ENCODE results near the gene PTK6.

The PTK6 gene

GRCh38 chr20:63574156-63574828 lies 37.1 kb upstream of the PTK6 start, which contains the start of gene HELZ2 (continued):
- TF ChIP-seq KLF10 (tag by site-specific recombination; IDR thresholded peaks at IDR 0.05) (peak; percentile 51; the same call in 1 of the 2 replicates), SP2 (tag by site-specific recombination; IDR thresholded peaks at IDR 0.05) (peak; percentile 55; the same call in 1 of the 2 replicates), ZNF600 (tag by site-specific recombination; IDR thresholded peaks at IDR 0.05) (peak; percentile 16; the same call in 1 of the 2 replicates)

GRCh38 chr20:63573647-63574131 lies 36.5 kb upstream of the PTK6 start:
- Histone ChIP-seq H3K4me1 (ENCODE audit: control insufficient read depth, insufficient read depth, low read length) (0 out of 2 replicates have a peak, but pooled peaks cover 3% of the 10 kb centered on the region), H3K27ac (ENCODE audit: extremely low read depth, low read depth, low read length) (peak overlapping the region; percentile 37; the same call in 1 of the 2 replicates), H3K36me3 (ENCODE audit: control insufficient read depth in 2 of 2, insufficient read depth in 1 of 2, low read length in 2 of 2) (peaks cover 0 to 3% of the 10 kb centered on the region in 2 experiments; a peak in 1 of 3 replicates), H3K4me3 (ENCODE audit: low read depth, low read length) (peak overlapping the region; percentile 70), H3K9me3 (ENCODE audit: control insufficient read depth, insufficient read depth, low read depth, low read length) (no peaks in the 10 kb centered on the region)
- ChIA-PET CTCF (interaction anchor here (0.8 to 0.9 kb wide), 3 partner anchors 25 to 202 kb away, joined by 3 to 4 read pairs (median 4); no protein-coding TSS in a partner anchor), POLR2A (interaction anchor here (0.6 to 2.0 kb wide), 16 partner anchors 9 to 481 kb away, joined by 3 to 12 read pairs (median 4); partner anchors contain the start of genes GMEB2, PPDPF, PTK6 and RTEL1)
- TF ChIP-seq ZNF513 (tag by site-specific recombination; IDR thresholded peaks at IDR 0.05) (no peak), ZNF791 (tag by site-specific recombination; IDR thresholded peaks at IDR 0.05) (no peak), SCRT2 (tag by site-specific recombination; IDR thresholded peaks at IDR 0.05) (no peak), SCRT1 (tag by site-specific recombination; IDR thresholded peaks at IDR 0.05; ENCODE audit: borderline replicate concordance) (no peak), ZNF140 (tag by site-specific recombination; IDR thresholded peaks at IDR 0.05) (no peak), ZNF114 (tag by site-specific recombination; IDR thresholded peaks at IDR 0.05) (no peak), ZNF248 (tag by site-specific recombination; IDR thresholded peaks at IDR 0.05) (no peak)

GRCh38 chr20:63572788-63573646 lies 35.8 kb upstream of the PTK6 start:
- ChIA-PET POLR2A (interaction anchor here (0.6 to 2.0 kb wide), 6 partner anchors 12 to 121 kb away, joined by 3 to 12 read pairs (median 4); partner anchors contain the start of genes PPDPF and PTK6), CTCF (interaction anchor here (0.7 to 0.9 kb wide), 3 partner anchors 16 to 135 kb away, joined by 3 to 4 read pairs (median 3); no protein-coding TSS in a partner anchor)

More at GRCh38 chr20:63572788-63573646, 35.8 kb upstream of the PTK6 start:
- Histone ChIP-seq H3K4me1 (ENCODE audit: control insufficient read depth, insufficient read depth, low read length) (0 out of 2 replicates have a peak, but pooled peaks cover 3% of the 10 kb centered on the region), H3K27ac (ENCODE audit: extremely low read depth, low read depth, low read length) (no peak overlapping the region; the same call in 1 of the 2 replicates), H3K4me3 (ENCODE audit: low read depth, low read length) (peak overlapping the region; percentile 70), H3K9me3 (ENCODE audit: control insufficient read depth, insufficient read depth, low read depth, low read length) (no peaks in the 10 kb centered on the region), H3K36me3 (ENCODE audit: control insufficient read depth in 2 of 2, insufficient read depth in 1 of 2, low read length in 2 of 2) (peaks cover 0 to 3% of the 10 kb centered on the region in 2 experiments; a peak in 1 of 3 replicates)
- TF ChIP-seq OVOL3 (tag by site-specific recombination; IDR thresholded peaks at IDR 0.05) (no peak), ZBTB49 (tag by site-specific recombination; IDR thresholded peaks at IDR 0.05; ENCODE audit: low read depth) (no peak), ZIC2 (tag by site-specific recombination; IDR thresholded peaks at IDR 0.05) (peak; percentile 51), GLIS2 (tag by site-specific recombination; IDR thresholded peaks at IDR 0.05) (peak; percentile 61; the same call in 1 of the 2 replicates), ZNF423 (tag by site-specific recombination; IDR thresholded peaks at IDR 0.05) (peak; percentile 68; the same call in 1 of the 2 replicates)

Data from HEK293 (cell line).